Cardiac fibroblast (primary cell): Measurements from ENCODE around the gene FOXC1.

Experiments
- DNase-seq, 2 donors: peaks; one replicate each; pipeline versions ENCODE4 v3.0.0 to v3.0.0-alpha.2; 2010; ENCODE audit warnings: low read depth in 2 of 2
- H3K4me3 ChIP-seq, 2 donors: replicated peaks in 1 of 2; 1 replicate in 1 of 2; 2 replicates in 1 of 2; pipeline ENCODE4 v1.5.1; 2011; ENCODE audit warnings: low read depth in 2 of 2, low read length in 2 of 2, mild to moderate bottlenecking in 2 of 2, moderate library complexity in 1 of 2
- CTCF ChIP-seq: IDR thresholded peaks from one replicate; pipeline ENCODE4 v1.5.1; 2011; ENCODE audit warnings: low read depth, mild to moderate bottlenecking, low read length, inconsistent platforms

Gene FOXC1

GRCh38 chr6:1609648-1610496 lies at the start of gene FOXC1:
Gene FOXC1 (plus strand): TSS chr6:1609915. CDS start chr6:1610446, 531 bp downstream.
- H3K4me3 ChIP-seq, result peak within 1 kb of the TSS; percentile 66 to 68
- TF ChIP-seq CTCF, result no peak
- DNase-seq, result peak; percentile 95 to 96

DNA sequence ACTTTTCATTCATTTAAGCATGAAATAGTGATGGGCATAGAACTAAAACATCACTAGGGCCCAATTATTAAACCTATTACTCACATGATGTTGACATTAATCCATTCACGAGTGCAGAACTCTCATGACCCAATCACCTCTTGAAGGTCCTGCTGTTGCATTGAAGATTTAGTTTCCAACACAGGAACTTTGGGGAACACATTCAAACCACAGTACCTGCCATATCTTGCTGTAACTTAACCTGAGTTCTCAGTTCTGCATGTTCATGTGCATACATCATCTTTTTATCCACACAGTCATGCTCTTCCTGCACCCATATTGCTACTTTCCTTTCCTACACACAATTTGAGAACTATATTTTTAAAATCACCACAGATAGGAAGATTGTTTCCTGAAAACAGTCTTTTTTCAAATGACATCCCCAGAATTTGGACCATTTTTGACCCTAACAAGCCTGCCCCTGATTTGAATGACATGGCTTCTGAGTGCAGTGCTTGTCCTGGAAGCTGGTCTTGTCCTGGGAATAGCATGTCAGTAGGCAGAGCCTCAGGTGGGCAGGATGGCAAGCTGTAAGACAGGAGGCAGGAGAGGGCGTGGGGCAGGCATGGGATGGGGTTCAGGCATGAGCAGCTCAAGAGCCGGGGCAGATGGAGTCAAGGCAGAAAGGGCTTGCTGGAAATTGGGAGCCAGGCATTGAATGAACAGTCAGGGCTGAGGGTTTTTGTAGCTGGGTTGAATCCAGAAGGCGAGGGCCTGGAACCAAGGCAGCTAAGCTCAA lies 49.2 kb upstream of the FOXC1 start:
- no peak for TF ChIP-seq CTCF
- H3K4me3 ChIP-seq, result no peak overlapping the region
- no peak for DNase-seq

GRCh38 chr6:1561355-1561754 lies 48.4 kb upstream of the FOXC1 start:
- no peak for TF ChIP-seq CTCF
- H3K4me3 ChIP-seq, result no peak overlapping the region
- DNase-seq, result no peak

GRCh38 chr6:1562171-1562955 lies 47.4 kb upstream of the FOXC1 start:
- no peak overlapping the region for H3K4me3 ChIP-seq
- DNase-seq, result no peak
- TF ChIP-seq CTCF, result no peak

- no peak for TF ChIP-seq CTCF
- no peak overlapping the region for H3K4me3 ChIP-seq
- DNase-seq, result no peak
These were observed 40.3 kb upstream of the FOXC1 start for GRCh38 chr6:1569377-1569776.

DNA sequence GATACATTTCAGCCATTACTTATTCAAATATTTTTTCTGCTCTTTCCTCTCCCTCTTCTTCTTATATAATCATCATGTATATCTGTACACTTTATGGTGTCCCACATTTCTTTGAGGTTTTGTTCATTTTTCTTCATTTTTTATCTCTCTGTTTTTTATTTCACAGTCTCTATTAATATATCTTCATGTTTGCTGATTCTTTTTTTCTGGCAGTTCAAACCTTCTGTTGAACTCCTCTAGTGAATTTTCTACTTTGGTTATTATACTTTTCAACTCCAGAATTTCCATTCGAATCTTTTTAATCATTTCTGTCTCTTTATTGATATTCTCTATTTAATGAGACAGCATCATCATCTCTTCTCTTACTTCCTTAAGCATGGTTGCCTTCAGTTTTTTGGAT lies 38.9 kb upstream of the FOXC1 start:
- no peak for TF ChIP-seq CTCF
- no peak for DNase-seq
- no peak overlapping the region for H3K4me3 ChIP-seq
